ENCODE measurements around the gene THADA. TPM values are rescaled to one million over a fixed set of nuclear protein-coding genes. Genes with fewer than 3 reads are reported as not detected.

THADA gene
- total and polyA plus RNA-seq, 2 experiments from 2014 or later, result 10.8 to 18.8 TPM

GRCh38 chr2:43363120-43363519 lies 232.7 kb downstream of the THADA start:
- no peaks in the 10 kb centered on the region for H3K36me3 ChIP-seq (replicated peaks; ENCODE audit: insufficient read depth, low read depth)
- 69% methylated on average over 4 of the region's 4 CpGs for WGBS (ENCODE audit: low lambda C conversion rate, missing lambda C conversion rate)
- H3K79me2 ChIP-seq, result no peaks in the 10 kb centered on the region
- no peak overlapping the region for H3K27ac ChIP-seq
- DNase-seq (ENCODE audit: low spot score), result no peak
- H3K9me3 ChIP-seq (ENCODE audit: low read depth), result no peaks in the 10 kb centered on the region
- H3K4me3 ChIP-seq, result no peak overlapping the region
- no peak overlapping the region for H2AFZ ChIP-seq
- TF ChIP-seq CTCF (IDR thresholded peaks at IDR 0.05; ENCODE audit: poor library complexity) (no peak), EZH2 (IDR thresholded peaks at IDR 0.05; ENCODE audit: borderline replicate concordance) (no peak), EZH2phosphoT487 (IDR thresholded peaks at IDR 0.05; ENCODE audit: low read depth, severe bottlenecking, unreplicated experiment) (no peak)
- H4K20me1 ChIP-seq (ENCODE audit: insufficient read depth, poor library complexity, severe bottlenecking), result no peaks in the 10 kb centered on the region
- peaks cover 15% of the 10 kb centered on the region for H3K4me1 ChIP-seq (ENCODE audit: insufficient read depth)
- no peaks in the 10 kb centered on the region for H3K27me3 ChIP-seq
- no peak overlapping the region for H3K4me2 ChIP-seq
- no peaks in the 10 kb centered on the region for H3K9me2 ChIP-seq (replicated peaks; ENCODE audit: insufficient read depth)

GRCh38 chr2:43361286-43361685 lies 234.6 kb downstream of the THADA start:
- Histone ChIP-seq H3K4me2 (no peak overlapping the region), H3K4me1 (ENCODE audit: insufficient read depth) (peaks cover 18% of the 10 kb centered on the region), H3K79me2 (no peaks in the 10 kb centered on the region), H3K27ac (no peak overlapping the region), H4K20me1 (ENCODE audit: insufficient read depth, poor library complexity, severe bottlenecking) (no peaks in the 10 kb centered on the region), H3K4me3 (no peak overlapping the region), H3K9me3 (ENCODE audit: low read depth) (no peaks in the 10 kb centered on the region), H2AFZ (no peak overlapping the region), H3K36me3 (replicated peaks; ENCODE audit: insufficient read depth, low read depth) (no peaks in the 10 kb centered on the region), H3K9me2 (replicated peaks; ENCODE audit: insufficient read depth) (no peaks in the 10 kb centered on the region), H3K27me3 (no peaks in the 10 kb centered on the region)
- 81% methylated on average over 2 of the region's 2 CpGs for WGBS (ENCODE audit: low lambda C conversion rate, missing lambda C conversion rate)
- no peak for DNase-seq (ENCODE audit: low spot score)
- TF ChIP-seq EZH2 (IDR thresholded peaks at IDR 0.05; ENCODE audit: borderline replicate concordance) (no peak), CTCF (IDR thresholded peaks at IDR 0.05; ENCODE audit: poor library complexity) (no peak), EZH2phosphoT487 (IDR thresholded peaks at IDR 0.05; ENCODE audit: low read depth, severe bottlenecking, unreplicated experiment) (no peak)

- Histone ChIP-seq H3K4me3 (no peak overlapping the region), H3K27me3 (no peaks in the 10 kb centered on the region), H3K4me1 (ENCODE audit: insufficient read depth) (peaks cover 18% of the 10 kb centered on the region), H3K4me2 (no peak overlapping the region), H4K20me1 (ENCODE audit: insufficient read depth, poor library complexity, severe bottlenecking) (no peaks in the 10 kb centered on the region), H3K27ac (no peak overlapping the region), H3K9me2 (replicated peaks; ENCODE audit: insufficient read depth) (no peaks in the 10 kb centered on the region), H3K9me3 (ENCODE audit: low read depth) (no peaks in the 10 kb centered on the region), H3K79me2 (no peaks in the 10 kb centered on the region), H2AFZ (no peak overlapping the region), H3K36me3 (replicated peaks; ENCODE audit: insufficient read depth, low read depth) (no peaks in the 10 kb centered on the region)
- TF ChIP-seq CTCF (IDR thresholded peaks at IDR 0.05; ENCODE audit: poor library complexity) (no peak), EZH2 (IDR thresholded peaks at IDR 0.05; ENCODE audit: borderline replicate concordance) (no peak), EZH2phosphoT487 (IDR thresholded peaks at IDR 0.05; ENCODE audit: low read depth, severe bottlenecking, unreplicated experiment) (no peak)
- WGBS (ENCODE audit: low lambda C conversion rate, missing lambda C conversion rate), result 29% methylated on average over 3 of the region's 3 CpGs
- no peak for DNase-seq (ENCODE audit: low spot score)
Observed at GRCh38 chr2:43360137-43360536, 235.7 kb downstream of the THADA start.

All from hepatocyte (in vitro differentiated cells).